C4-2B (cell line): ENCODE measurements around the gene PRKCB.

Experiments used
- H3K27ac ChIP-seq: fragments of 450-650 bp; 2 replicates; pipeline ENCODE4 v1.5.1; 2017
- CTCF ChIP-seq: fragments of 450-650 bp; conservative IDR thresholded peaks from 2 replicates; pipeline ENCODE4 v1.5.1; 2017; ENCODE audit warnings: mild to moderate bottlenecking
- ZFX ChIP-seq: fragments of 450-650 bp; IDR thresholded peaks from 2 replicates; pipeline ENCODE4 v1.6.1; 2017

Gene PRKCB

GRCh38 chr16:24077292-24077691, 241.5 kb downstream of the PRKCB start:
- TF ChIP-seq ZFX (no peak), CTCF (no peak)

GRCh38 chr16:24077966-24078365, 242.2 kb downstream of the PRKCB start:
- H3K27ac ChIP-seq: no peak overlapping the region
- TF ChIP-seq ZFX (no peak), CTCF (no peak)

More at GRCh38 chr16:24077292-24077691, 241.5 kb downstream of the PRKCB start:
- no peak overlapping the region for H3K27ac ChIP-seq

DNA sequence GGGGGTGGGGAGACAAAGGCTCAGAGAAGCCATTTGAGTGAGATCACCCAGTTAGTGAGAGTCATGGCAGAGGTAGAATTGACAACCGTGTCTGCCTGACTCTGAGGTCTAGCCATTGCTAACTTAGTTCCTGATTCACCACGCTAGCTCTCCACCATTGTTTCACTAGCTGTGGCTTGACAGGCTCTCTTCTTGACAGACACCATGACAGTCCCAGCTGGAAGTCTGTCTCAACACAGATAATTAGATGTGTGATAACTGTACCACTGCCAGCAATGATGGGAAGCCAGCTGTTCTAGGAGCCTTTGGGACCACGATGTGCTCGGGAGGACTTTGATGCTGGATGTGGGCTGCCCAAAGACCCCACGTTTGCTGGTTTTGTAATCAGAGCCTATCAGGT, 249.9 kb downstream of the PRKCB start:
- TF ChIP-seq CTCF (no peak), ZFX (no peak)
- no peak overlapping the region for H3K27ac ChIP-seq

- no peak for TF ChIP-seq ZFX
- TF ChIP-seq CTCF: no peak
- no peak overlapping the region for H3K27ac ChIP-seq
Observed at GRCh38 chr16:24087891-24088410, 252.2 kb downstream of the PRKCB start.

DNA sequence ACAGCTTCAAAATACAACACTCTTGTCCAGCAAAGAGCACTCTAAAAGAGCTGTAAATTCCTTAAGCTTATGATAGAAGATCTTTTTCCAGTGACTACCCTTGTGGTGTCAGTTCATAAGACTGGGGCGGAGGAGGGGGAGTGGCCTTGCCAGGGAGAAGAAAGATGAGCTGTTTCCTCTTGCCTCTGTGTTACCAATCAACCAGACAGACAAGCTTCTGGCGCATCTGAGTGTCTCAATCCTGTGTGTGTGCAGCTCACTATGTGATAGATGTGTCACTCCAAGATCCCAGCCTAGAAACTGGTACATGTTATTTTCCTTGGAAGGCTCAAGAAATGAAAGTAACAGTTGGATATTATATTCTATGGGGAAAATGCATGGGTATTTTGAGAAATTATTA, 253.0 kb downstream of the PRKCB start:
- no peak for TF ChIP-seq CTCF
- TF ChIP-seq ZFX: no peak
- no peak overlapping the region for H3K27ac ChIP-seq

GRCh38 chr16:24091125-24091524, 255.3 kb downstream of the PRKCB start:
- no peak for TF ChIP-seq ZFX
- no peak for TF ChIP-seq CTCF
- H3K27ac ChIP-seq: no peak overlapping the region

DNA sequence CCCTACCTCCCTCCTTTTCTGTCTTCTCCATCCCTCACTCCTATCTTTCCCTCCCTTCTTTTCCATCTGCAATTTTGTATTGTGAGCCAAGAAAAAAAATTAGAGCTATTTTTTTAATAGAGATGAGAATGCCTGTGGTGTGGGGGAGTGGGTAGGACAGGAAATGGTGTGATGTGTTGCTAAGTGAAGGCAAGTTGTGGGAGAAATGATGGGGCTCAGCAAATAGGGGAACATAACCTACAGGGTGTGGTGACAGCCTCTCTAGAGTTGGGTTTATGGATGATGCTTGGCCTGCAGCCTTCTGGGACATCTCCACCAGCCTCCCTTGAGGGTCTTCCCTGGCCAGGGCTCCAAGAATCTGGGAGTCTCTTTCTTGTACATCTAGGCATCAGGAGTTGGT, 257.3 kb downstream of the PRKCB start:
- no peak for TF ChIP-seq ZFX
- TF ChIP-seq CTCF: no peak
- no peak overlapping the region for H3K27ac ChIP-seq
